NCI-H345 treated with DMSO at 0.1 percent for 48 hours (cell line): ENCODE results near the gene CYP26A1.

Source experiments
- DNase-seq: peaks from one replicate; lab custom pipeline; 2025; ENCODE audit not compliant: unreplicated experiment; lab: John Stamatoyannopoulos, UW

Gene CYP26A1

GRCh38 chr10:93064874-93065660, 8.6 kb upstream of the CYP26A1 start:
- DNase-seq, result no peak

GRCh38 chr10:93065675-93066543, 7.8 kb upstream of the CYP26A1 start:
- no peak for DNase-seq

- no peak for DNase-seq
Observed at GRCh38 chr10:93066544-93066913, 7.2 kb upstream of the CYP26A1 start.

- no peak for DNase-seq
Observed at GRCh38 chr10:93067443-93068365, 6.0 kb upstream of the CYP26A1 start.

GRCh38 chr10:93068411-93069244, 5.1 kb upstream of the CYP26A1 start:
- DNase-seq, result no peak

- DNase-seq, result no peak
Observed at GRCh38 chr10:93069245-93069561, 4.5 kb upstream of the CYP26A1 start.

- no peak for DNase-seq
Observed at GRCh38 chr10:93070378-93071176, 3.1 kb upstream of the CYP26A1 start.

- DNase-seq, result no peak
Observed at GRCh38 chr10:93071177-93071472, 2.6 kb upstream of the CYP26A1 start.

- DNase-seq, result no peak
Observed at GRCh38 chr10:93071674-93072224, 1.9 kb upstream of the CYP26A1 start.

- no peak for DNase-seq
Observed at GRCh38 chr10:93072225-93072712, 1.4 kb upstream of the CYP26A1 start.

- DNase-seq, result no peak
Observed at GRCh38 chr10:93072713-93073538, 767 bp upstream of the CYP26A1 start.

- DNase-seq, result no peak
Observed at GRCh38 chr10:93074147-93074596, 479 bp downstream of the CYP26A1 start.

- no peak for DNase-seq
Observed at GRCh38 chr10:93074597-93075368, 1.1 kb downstream of the CYP26A1 start.

- no peak for DNase-seq
Observed at GRCh38 chr10:93075369-93076221, 1.9 kb downstream of the CYP26A1 start.

GRCh38 chr10:93076871-93077270, 3.2 kb downstream of the CYP26A1 start:
- DNase-seq, result no peak

- no peak for DNase-seq
Observed at GRCh38 chr10:93077860-93078337, 4.2 kb downstream of the CYP26A1 start.
